Stimulated activated naive CD8-positive, alpha-beta T cell treated with anti-CD3 and anti-CD28 coated beads, Interleukin-15, Interleukin-2, amounts not matched to agents 100 ng/mL and 50 ng/mL, for 24 hours (primary cell): ENCODE measurements around the gene TEX264.
"Not testable (repeated sequence)": the region's sequence is repeated elsewhere in the genome, so short reads cannot be mapped to it uniquely, and the experiment has no call there.

Experiments used
- H3K27ac Mint-ChIP-seq: one replicate; pipeline ENCODE4 v1.8.0; 2021; ENCODE audit warnings: mild to moderate bottlenecking, mixed read lengths
- H3K27me3 Mint-ChIP-seq: one replicate; pipeline ENCODE4 v1.8.0; 2021; ENCODE audit warnings: mixed read lengths
- H3K36me3 Mint-ChIP-seq: one replicate; pipeline ENCODE4 v1.8.0; 2021; ENCODE audit warnings: low read depth, mixed read lengths
- H3K4me1 Mint-ChIP-seq: one replicate; pipeline ENCODE4 v1.8.0; 2021; ENCODE audit warnings: low read depth, mixed read lengths
- H3K4me3 Mint-ChIP-seq: one replicate; pipeline ENCODE4 v1.8.0; 2021; ENCODE audit warnings: mild to moderate bottlenecking, mixed read lengths
- H3K9me3 Mint-ChIP-seq: one replicate; pipeline ENCODE4 v1.8.0; 2021; ENCODE audit warnings: mixed read lengths

TEX264 gene

GRCh38 chr3:51727500-51727899 lies 56.4 kb downstream of the TEX264 start:
- Mint-ChIP-seq H3K36me3 (no peaks in the 10 kb centered on the region), H3K9me3 (peaks cover 8% of the 10 kb centered on the region), H3K27ac (peak overlapping the region; percentile 91), H3K27me3 (no peaks in the 10 kb centered on the region), H3K4me3 (peak overlapping the region; percentile 59), H3K4me1 (peaks cover 57% of the 10 kb centered on the region)

DNA sequence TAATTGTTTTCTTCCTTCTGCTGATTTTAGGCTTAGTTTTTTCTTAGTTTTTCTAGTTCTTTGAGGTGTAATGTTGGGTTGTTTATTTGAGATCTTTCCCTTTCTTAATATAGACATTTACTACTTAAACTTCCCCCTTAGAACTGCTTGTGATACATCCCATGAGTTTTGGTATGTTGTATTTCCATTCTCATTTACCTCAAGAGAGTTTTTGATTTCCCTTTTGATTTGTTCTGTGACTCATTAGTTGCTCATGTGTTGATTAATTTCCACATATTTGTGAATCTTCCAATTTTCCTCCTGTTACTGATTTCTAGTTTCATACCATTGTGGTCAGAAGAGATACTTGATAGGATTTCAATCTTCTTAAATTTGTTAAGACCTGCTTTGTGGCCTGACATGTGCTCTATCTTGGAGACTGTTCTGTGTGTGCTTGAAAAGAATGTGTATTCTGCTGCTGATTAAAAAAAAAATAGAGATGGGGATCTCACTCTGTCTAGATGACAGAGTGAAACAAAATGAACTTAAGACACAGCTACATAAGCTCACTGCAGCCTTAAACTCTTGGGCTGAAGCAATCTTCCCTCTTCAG lies 58.1 kb downstream of the TEX264 start:
- Mint-ChIP-seq H3K27me3 (no peaks in the 10 kb centered on the region), H3K36me3 (no peaks in the 10 kb centered on the region), H3K4me3 (peak overlapping the region; percentile 72), H3K4me1 (peaks cover 64% of the 10 kb centered on the region), H3K9me3 (peaks cover 8% of the 10 kb centered on the region), H3K27ac (peak overlapping the region; percentile 91)

DNA sequence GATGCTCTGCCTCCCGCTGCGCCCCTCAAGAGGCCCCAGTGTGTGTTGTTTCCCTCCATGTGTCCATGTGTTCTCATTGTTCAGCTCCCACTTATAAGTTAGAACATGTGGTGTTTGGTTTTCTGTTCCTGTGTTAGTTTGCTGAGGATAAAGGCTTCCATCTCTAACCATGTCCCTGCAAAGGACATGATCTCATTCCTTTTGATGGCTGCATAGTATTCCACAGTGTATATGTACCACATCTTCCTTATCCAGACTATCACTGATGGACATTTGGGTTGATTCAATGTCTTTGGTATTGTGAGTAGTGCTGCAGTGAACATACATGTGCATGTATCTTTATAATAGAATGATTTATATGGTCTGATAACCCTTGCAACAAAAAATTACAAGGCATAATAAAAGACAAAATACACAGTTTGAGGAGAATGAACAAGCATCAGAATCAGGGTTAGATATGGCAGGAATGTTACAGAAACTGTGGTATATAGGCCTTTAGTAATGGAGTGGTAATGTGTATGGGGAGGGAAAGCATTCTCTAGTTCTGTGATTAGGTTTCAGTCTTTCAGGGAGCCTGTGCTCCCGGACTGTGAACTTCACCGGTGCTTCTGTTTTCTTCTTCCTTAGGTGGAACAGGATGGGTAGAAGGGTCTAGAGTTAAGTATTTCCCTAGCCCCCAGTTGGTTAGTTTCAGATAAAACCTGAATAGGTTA lies 63.0 kb downstream of the TEX264 start:
- Mint-ChIP-seq H3K27me3 (peaks cover 12% of the 10 kb centered on the region), H3K4me1 (peaks cover 62% of the 10 kb centered on the region), H3K27ac (peak overlapping the region; percentile 90), H3K36me3 (no peaks in the 10 kb centered on the region), H3K9me3 (no peaks in the 10 kb centered on the region), H3K4me3 (peak overlapping the region; percentile 69)

GRCh38 chr3:51734572-51734907 lies 63.5 kb downstream of the TEX264 start:
- no peaks in the 10 kb centered on the region for H3K9me3 Mint-ChIP-seq
- peak overlapping the region; percentile 90 for H3K27ac Mint-ChIP-seq
- H3K27me3 Mint-ChIP-seq: peaks cover 16% of the 10 kb centered on the region
- no peaks in the 10 kb centered on the region for H3K36me3 Mint-ChIP-seq
- peaks cover 61% of the 10 kb centered on the region for H3K4me1 Mint-ChIP-seq
- H3K4me3 Mint-ChIP-seq: peak overlapping the region; percentile 69

DNA sequence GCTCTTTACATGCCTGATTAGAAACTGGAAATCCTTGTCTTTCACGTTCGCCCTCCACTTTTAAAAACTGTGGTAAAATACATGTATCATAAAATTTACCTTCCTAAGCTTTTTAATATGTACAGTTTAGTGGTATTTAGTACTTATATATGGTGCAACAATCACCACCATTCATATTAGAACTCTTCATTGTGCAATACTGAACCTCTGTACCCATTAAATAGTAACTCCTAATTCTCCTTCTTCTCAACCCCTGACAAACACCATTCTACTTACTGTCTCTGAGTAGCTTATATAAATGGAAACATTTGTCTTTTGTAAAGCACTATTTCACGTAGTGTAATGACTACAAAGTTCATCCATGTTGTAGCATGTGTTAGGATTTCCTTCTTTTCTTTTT lies 64.0 kb downstream of the TEX264 start:
- H3K36me3 Mint-ChIP-seq: no peaks in the 10 kb centered on the region
- H3K27me3 Mint-ChIP-seq: peaks cover 16% of the 10 kb centered on the region
- H3K27ac Mint-ChIP-seq: peak overlapping the region; percentile 90
- peaks cover 56% of the 10 kb centered on the region for H3K4me1 Mint-ChIP-seq
- H3K9me3 Mint-ChIP-seq: no peaks in the 10 kb centered on the region
- peak overlapping the region; percentile 69 for H3K4me3 Mint-ChIP-seq

GRCh38 chr3:51735950-51736349 lies 64.9 kb downstream of the TEX264 start:
- peak overlapping the region; percentile 19 for H3K27ac Mint-ChIP-seq
- H3K9me3 Mint-ChIP-seq: no peaks in the 10 kb centered on the region
- H3K27me3 Mint-ChIP-seq: peaks cover 16% of the 10 kb centered on the region
- peaks cover 48% of the 10 kb centered on the region for H3K4me1 Mint-ChIP-seq
- no peaks in the 10 kb centered on the region for H3K36me3 Mint-ChIP-seq
- no peak overlapping the region for H3K4me3 Mint-ChIP-seq

DNA sequence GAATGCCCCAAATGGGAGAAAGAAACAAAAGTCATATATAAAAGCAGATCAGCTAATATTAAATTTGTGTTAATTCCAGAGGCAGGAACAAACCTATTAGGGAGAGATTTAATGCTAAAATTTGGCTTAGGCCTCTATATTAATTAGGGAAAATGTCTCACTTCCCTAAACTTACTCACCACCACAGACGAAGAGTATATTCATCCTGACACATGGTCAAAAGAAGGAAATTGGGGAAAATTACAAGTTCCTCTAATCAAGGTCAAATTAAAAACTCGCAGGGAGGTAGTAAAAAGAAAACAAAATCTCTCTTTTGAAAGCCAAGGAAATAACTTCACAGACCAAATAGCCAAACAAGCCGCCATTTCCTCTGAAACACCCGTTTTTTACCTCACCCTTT lies 68.1 kb downstream of the TEX264 start:
- no peaks in the 10 kb centered on the region for H3K36me3 Mint-ChIP-seq
- peak overlapping the region; percentile 21 for H3K27ac Mint-ChIP-seq
- H3K4me1 Mint-ChIP-seq: peaks cover 41% of the 10 kb centered on the region
- H3K9me3 Mint-ChIP-seq: no peaks in the 10 kb centered on the region
- H3K4me3 Mint-ChIP-seq: no peak overlapping the region
- peaks cover 16% of the 10 kb centered on the region for H3K27me3 Mint-ChIP-seq

- H3K27ac Mint-ChIP-seq, H3K9me3 Mint-ChIP-seq, H3K36me3 Mint-ChIP-seq: not testable (repeated sequence)
- peaks cover 47% of the 10 kb centered on the region for H3K4me1 Mint-ChIP-seq
- H3K4me3 Mint-ChIP-seq: peak overlapping the region; percentile 65
- peaks cover 16% of the 10 kb centered on the region for H3K27me3 Mint-ChIP-seq
These were observed 71.3 kb downstream of the TEX264 start for GRCh38 chr3:51742320-51742719.

DNA sequence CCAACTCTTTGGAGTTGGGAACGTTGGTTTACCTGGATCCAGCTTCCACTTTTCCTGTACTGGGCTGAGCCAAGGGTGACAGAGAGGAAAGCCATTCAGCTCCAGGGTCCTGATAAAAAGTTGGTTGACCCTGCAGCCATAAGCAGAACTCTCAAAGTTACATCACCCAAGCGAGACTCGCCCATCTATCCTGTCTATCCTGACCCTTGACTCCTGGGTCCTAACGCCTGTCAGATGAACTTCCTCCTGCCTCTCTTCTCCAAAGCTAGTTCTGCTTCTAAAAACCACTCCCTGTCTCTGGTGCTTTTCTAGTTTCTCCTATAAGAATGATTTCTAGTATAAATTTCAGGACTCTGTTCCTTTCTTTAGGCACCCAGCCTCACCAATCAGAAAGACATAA lies 71.9 kb downstream of the TEX264 start:
- Mint-ChIP-seq H3K4me3 (peak overlapping the region; percentile 65), H3K27me3 (peaks cover 14% of the 10 kb centered on the region), H3K27ac (peak overlapping the region; percentile 24), H3K4me1 (peaks cover 54% of the 10 kb centered on the region)
- H3K9me3 Mint-ChIP-seq, H3K36me3 Mint-ChIP-seq: not testable (repeated sequence)

- Mint-ChIP-seq H3K27me3 (peaks cover under 1% of the 10 kb centered on the region), H3K9me3 (no peaks in the 10 kb centered on the region), H3K36me3 (peaks cover 11% of the 10 kb centered on the region), H3K4me3 (peak overlapping the region; percentile 32), H3K4me1 (peaks cover 74% of the 10 kb centered on the region), H3K27ac (peak overlapping the region; percentile 90)
These were observed 76.8 kb downstream of the TEX264 start for GRCh38 chr3:51747840-51748239.

- Mint-ChIP-seq H3K4me3 (no peak overlapping the region), H3K9me3 (no peaks in the 10 kb centered on the region), H3K27ac (peak overlapping the region; percentile 90), H3K4me1 (peaks cover 69% of the 10 kb centered on the region), H3K36me3 (peaks cover 11% of the 10 kb centered on the region), H3K27me3 (peaks cover 4% of the 10 kb centered on the region)
These were observed 77.3 kb downstream of the TEX264 start for GRCh38 chr3:51748327-51748726.

GRCh38 chr3:51750878-51751277 lies 79.8 kb downstream of the TEX264 start:
- H3K9me3 Mint-ChIP-seq: no peaks in the 10 kb centered on the region
- no peak overlapping the region for H3K4me3 Mint-ChIP-seq
- H3K27ac Mint-ChIP-seq: no peak overlapping the region
- peaks cover 11% of the 10 kb centered on the region for H3K36me3 Mint-ChIP-seq
- peaks cover 52% of the 10 kb centered on the region for H3K4me1 Mint-ChIP-seq
- H3K27me3 Mint-ChIP-seq: peaks cover 15% of the 10 kb centered on the region

DNA sequence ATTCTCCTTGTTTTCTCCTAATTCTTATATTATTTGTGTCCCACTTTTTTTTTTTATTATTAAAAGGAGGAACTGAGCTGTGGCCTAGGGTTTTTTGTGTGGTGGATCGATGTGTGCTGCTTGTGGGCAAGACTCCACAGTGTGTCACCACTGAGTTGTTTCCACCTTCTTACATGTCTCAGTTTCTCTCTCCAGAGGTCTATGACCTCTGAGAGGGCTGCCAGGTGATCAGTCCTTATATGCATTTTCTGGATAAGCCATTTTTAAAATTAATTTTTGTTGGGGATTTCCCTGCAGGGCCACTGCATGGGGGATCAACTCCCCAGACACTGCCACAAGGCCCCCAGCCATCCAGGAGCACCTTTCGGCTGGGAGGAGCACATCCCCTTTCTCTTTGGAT lies 80.2 kb downstream of the TEX264 start:
- Mint-ChIP-seq H3K27ac (no peak overlapping the region), H3K36me3 (peaks cover 11% of the 10 kb centered on the region)

More for the DNA sequence above, 80.2 kb downstream of the TEX264 start:
- Mint-ChIP-seq H3K4me3 (no peak overlapping the region), H3K27me3 (peaks cover 19% of the 10 kb centered on the region), H3K9me3 (peaks cover 3% of the 10 kb centered on the region), H3K4me1 (peaks cover 48% of the 10 kb centered on the region)
